NCI-H69 (cell line): Measurements from ENCODE around the gene SLC9A9.

ENCODE experiments used
- DNase-seq: peaks from one replicate; lab custom pipeline; 2025; lab: John Stamatoyannopoulos, UW

The SLC9A9 gene

DNA sequence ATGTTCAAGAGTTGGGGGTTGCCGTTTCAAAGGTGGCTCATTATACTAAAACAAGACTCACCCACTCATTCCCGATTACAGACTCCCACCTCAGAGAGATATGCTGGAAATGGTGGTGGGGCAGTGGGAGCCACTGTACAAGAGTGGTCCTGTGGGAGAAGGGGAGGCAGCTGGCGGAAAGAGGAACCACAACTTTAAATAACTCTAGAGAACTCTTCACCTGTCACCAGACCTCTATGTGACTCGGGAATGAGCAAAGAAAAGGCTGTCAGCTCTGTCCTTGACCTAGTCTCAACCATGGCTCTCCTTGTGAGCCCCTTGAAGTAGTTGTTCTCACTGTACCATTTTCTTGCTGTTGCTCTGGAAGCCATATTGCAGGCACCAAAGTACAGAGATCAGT lies 434.9 kb downstream of the SLC9A9 start:
- DNase-seq = no peak

DNA sequence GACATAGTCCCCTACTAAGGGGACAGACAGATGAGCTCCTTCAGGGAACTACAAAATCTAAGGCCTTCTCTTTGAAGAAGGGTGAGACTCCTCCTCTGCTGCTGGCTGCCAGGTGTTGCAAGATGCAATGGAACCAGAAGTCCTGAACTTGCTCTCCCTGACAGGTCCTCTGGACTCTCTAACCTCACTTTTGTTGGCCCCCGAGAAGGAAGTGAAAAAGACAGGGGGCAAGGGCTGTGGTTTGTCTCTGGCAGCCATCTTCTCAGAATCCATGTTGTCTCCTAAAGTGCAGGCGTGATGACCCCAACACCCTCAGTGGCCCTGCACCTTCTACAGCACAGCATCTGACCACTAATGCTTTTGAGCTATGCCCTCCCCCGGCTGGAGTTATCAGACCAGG lies 436.2 kb downstream of the SLC9A9 start:
- DNase-seq = no peak

DNA sequence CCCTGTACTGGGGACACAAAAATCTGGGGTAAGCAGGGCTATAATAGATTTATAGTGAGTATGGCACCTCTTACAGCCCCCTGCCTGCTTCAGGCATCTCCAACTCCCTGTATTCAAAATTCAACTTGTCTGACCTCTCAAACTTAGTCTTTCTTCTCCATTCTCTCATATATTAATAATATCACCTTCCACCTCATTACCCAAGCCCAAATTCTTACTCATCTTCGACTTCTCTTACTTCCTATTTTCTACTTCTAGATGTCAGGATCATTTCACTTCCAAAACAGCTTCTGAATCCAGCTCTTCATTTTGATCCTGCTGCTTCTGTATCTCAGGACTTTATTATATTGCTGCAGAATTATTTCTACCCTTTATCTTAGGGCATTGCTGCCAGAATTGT lies 438.0 kb downstream of the SLC9A9 start:
- no peak for DNase-seq

DNA sequence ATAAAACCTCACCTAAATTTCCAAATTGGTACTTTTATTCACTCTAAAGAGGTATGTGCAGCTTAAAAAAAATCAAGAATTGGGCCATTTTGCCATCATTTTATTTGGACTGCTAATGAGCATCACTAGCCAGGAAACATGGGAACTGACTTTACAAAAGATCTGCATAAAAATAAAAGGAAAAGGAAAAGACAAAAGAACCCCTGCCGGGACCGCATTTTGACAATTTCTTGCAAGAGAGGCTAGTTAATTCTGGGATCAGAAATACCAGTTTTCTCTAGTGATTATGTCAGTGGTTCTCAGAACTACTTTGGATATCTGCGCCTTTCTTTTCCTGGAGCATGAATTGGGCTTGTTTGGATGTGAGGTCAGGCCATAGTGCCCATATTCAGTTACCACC lies 439.5 kb downstream of the SLC9A9 start:
- no peak for DNase-seq

DNA sequence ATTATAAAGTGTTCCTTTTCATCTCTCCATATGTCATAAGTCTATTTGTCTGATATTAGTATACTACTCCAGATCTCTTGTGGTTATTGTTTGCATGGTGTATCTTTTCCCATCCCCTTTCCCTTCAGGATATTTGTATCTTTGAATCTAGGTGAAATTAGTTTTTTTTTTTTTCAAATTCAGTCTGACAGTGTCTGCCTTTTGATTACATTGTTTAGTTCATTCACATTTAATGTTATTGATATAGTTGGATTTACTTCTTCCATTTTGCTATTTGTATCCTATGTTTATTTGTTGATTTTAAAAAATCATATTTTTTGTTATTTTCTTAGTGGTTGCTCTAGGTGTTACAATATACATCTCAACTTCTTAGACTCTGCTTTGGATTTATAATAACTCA lies 445.7 kb downstream of the SLC9A9 start:
- no peak for DNase-seq

DNA sequence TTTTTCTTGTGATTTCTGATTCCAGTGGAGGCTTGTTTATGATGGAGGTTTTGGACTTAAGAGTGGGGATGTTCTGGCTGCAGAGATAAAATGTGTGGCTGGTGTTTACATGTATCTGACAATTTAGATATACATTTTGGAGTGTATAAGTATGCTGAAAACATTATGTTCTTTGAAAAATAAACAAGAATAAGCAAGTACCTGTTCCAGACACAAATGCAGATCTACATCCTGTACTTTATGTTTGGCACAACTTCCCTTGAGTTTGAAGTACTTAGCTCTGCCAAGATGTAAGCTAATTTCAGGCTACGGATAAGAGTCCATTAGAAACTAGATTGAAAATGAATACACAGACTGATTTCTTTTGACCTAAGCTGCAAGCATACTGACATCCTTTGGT lies 451.5 kb downstream of the SLC9A9 start:
- DNase-seq = no peak

DNA sequence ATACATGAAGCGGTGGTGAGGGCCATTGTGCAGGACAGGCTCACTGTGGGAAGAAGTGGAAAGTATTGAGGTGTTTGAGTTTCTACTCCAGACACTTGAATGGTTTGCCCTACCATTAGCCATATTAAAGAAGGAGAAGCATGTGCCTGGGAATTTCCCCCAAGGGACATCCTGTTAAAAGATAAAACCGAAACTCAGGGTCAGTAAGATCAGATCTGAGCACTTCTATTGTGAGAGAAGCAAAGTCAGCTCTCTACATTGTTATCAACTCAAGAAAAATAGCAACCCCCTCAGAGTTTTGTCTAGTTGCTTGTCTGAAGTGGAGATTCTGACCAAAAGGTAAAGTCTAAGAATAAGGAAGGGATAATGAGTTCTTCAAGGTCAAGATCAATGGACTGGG lies 458.9 kb downstream of the SLC9A9 start:
- DNase-seq = no peak

DNA sequence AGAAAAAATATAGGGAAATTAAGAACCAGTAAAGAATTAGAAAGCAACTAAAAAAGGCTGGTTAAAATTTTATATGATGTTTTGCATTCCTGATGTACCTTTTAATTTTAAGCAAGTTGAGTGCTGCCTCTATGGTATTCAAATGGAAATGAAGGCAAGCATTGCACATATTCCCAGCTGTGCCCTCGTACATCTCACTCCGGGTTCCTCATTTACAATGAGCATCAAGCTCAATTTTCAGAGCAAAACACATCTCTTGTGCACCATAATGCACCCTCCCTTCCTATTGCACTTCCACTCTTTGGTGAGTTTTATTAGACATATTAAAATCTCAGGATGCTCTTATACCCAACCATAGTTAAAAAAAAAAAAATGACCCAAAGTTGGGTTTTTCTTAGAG lies 460.8 kb downstream of the SLC9A9 start:
- DNase-seq = no peak

DNA sequence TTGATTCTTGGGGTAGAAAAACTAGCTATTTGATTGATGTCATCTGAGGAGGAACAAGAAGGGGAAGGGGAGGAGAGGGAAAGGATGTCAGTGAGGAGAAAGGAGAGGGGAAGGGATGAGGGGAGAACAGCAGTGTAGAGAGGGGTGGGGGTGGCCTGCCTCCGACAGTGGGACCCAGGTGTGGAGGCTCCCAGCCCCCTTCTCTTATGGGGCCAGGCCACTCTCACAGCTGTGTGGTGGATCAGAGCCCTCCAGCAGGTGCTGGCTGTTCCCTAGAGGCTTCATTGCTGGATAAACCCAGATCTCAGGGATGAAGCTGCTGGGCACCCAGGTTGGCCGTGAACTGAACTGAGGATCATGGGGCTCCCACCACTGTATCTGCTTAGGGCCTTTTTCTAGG lies 464.2 kb downstream of the SLC9A9 start:
- no peak for DNase-seq

DNA sequence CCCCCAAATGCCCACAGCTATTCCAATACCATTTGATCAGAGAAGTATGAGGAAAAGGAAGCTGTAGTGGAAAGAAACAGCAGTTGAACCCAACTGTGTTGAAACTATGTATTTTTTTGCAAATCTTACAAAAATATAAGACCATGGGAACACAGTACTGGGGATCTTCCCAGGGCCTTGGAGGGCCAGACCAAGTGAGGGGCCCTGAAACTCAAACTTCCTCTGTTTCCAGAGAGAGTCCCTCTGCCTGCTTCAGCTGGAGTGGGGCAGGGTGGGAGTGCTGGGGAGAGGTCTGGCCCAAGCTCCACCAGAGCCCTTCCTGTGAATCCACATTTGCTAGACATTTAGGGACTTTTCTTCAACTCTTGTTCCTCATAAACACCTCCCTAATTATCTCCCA lies 464.8 kb downstream of the SLC9A9 start:
- no peak for DNase-seq

DNA sequence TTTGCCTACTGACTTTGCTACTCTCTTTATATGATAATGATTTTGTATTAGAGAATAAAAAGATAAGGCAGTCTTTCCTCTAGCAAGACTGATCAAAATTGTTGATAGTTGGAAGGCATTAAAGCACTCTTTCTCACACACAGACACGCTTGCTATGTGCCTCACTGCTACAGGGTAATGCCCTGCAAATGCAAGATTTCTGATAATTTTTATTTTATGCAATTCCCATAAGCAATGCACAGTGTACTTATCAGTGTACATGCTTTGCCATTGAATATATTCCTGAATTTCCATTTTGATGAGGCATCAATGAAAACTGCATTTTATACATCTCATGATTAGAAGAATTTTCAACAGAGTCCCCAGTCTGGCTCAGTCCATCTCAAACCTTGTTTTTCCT lies 465.5 kb downstream of the SLC9A9 start:
- DNase-seq = no peak

DNA sequence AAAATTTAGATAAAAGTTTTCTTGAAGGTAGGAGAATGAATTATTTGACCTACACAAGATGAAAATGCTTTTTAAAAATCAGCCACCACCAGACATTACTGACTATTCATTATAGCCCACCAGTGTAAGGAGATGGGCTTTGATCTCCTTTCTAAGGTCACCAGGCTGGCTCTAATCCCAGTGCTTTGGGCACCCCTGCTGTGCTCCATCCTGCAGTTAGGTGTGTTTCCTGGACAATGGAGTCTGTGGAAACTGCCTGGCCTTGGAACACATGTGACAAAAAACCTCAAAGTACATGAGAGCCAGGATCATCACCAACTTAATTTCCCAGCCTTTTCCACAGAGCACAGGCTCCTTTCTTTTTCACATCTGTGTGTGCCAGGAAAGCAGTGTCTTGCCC lies 467.8 kb downstream of the SLC9A9 start:
- peak; percentile 76 for DNase-seq

DNA sequence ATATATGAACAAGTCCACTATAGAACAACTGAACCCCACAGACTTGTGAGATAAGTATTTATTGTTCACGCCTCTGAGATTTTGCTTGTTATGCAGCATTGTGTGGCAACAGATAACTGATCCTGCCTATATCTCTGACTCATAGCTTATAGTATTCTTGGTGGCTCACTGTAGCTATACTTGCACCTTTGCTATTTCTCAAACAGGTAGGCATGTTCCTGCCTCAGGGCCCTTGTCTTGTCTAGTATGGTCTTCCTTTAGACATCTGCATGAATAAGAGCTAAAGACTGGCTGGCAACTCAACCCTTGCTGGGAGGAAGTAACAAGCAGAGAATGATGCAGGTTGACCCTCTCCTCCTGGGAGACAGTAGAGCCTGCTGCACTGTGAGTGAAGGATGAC lies 472.6 kb downstream of the SLC9A9 start:
- no peak for DNase-seq

DNA sequence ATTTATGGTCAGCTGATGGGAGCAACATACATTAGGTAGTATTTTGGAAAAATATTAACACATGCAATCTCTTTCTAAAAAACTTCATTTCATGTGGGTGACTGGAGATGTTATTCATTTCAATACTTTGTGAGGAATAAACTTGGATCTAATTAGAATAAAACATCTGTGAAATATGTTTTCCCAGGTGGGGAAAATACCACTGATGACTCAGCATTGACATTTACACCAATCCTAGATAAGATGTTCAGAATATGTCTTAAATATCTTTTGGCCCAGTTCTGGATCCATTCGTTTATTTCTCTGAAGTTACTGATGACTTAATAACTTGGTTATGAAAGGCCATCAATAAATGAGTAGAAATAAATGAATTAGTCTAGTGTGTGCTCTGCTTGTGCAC lies 481.1 kb downstream of the SLC9A9 start:
- DNase-seq = no peak

DNA sequence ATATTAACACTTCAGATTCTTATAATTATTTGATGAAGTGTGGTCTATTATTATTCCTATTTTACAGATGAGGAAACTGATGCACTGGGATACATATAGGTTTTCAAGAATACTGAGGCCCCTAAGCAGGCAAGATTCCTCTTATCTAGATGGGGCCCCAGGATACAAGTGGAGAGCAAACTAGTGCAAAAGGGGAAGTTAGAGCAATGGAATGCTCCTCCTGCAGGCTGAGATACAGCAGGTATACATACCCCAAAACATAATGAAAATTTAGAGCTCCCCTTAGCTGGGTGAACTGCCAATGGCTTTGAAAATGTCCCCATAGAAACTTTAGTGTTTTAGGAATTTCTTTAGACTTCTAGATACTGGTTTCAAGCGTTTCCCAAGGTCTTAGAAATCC lies 481.6 kb downstream of the SLC9A9 start:
- no peak for DNase-seq

DNA sequence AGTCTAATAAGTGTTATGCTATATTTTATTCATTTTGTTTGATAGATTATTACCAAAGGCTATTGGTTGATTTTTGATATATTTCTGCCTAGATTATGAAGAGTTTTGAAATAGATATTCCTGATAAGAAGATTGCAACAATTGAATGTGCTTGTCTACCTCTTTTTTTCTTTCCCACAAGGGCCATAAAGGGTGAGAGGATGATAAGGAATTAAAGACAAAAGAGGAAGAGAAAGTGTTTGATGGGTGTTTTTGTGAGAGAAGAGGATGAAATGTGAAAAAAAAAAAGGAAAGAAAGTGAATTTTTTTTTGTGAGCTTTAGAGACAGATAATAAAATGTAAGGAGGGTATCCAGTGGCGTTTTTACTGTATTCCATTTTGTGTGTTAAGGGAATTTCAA lies 484.3 kb downstream of the SLC9A9 start:
- no peak for DNase-seq

DNA sequence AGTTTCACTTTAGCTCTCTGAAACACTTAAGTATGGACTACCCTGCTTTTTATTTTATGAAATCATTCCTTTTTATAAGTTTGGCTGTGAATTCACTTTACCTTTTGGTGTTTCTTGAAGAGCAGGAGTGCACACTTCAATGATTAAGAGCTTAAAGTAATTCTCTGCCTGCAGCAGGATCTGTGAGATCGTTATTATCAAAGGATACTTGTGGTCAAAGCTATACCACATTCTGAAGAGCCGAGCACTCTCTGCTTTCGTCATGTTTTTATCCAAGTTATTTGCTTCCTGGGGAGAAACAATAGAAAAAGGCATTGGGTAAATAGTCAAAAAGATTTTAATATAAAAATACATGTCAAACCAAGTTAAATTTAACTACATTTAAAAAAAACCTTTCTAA lies 485.0 kb downstream of the SLC9A9 start:
- DNase-seq = no peak

DNA sequence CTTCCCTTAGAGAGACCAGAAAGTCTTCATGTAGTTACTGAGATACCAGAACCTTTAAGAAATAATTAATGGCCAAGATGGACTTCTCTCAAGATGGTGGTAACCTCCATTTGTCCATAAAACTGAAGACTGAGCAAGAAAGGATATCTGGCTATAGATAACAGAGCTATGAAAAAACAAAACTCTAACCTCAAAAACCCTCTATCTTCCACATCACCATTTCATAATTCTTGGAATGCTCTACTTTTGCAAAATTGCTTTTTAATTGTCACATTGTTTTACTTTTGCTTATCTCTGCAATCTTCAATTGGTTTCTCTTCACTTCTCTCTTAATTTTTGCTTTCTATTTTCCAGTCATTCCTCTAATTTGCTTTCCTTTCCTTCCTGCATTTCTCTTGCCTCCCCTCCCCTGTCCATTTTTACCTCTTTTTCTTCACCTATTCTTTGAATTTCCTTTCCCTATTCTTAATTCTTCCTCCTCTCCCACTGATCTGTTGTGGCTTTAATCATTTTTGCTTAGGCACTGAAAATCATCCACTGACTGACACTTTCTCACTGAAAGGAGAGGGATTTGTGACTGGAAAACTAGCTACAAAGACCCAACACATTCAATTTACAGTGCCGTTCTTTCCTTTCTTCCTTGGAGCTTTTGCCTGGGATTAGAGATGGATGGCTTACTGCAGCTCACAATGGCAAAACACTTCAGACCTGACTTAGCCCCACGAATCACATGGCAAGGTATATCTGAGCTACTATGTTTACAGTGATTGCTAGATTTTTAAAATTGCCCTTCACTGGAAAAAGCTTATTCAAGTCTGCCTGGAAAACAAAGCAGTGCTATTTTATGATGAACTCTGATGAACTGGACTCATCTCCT lies 485.9 kb downstream of the SLC9A9 start:
- no peak for DNase-seq

DNA sequence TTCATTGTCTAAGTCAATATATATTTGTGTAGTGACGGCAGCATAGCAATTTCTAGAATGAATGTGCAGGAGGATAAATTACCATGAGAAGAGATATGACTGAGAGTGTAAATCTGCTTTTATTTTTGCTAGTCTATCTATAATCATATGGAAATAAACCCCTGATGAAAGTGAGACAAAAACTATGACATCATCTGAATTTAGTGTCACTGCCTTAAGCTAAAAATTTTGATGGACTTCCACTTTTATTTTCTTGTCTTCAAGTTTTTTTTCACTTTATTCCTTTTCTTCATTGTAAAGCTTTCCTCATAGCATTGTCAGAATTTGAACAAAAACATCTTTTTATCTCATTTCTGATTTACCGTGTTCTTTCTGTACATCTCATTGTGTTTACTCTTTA lies 486.7 kb downstream of the SLC9A9 start:
- no peak for DNase-seq

DNA sequence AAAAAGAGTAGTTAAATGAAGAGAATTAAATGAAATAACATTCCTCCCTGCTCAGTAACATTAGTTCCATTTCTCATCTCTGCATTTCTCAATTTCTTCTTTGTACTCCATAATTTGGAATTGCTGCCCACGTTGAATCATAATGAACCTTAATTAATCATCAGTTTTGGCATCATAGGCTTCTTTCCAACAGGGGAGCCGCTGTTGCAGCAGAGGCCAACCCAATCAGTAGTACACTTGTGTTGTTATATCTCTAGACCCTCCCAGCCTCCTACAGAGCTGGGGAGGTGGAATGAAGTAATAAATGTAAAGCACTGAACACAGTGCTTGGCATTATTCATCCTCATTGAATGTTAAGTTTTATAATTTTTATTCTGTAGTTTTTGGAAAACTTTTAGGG lies 488.0 kb downstream of the SLC9A9 start:
- peak; percentile 72 for DNase-seq

DNA sequence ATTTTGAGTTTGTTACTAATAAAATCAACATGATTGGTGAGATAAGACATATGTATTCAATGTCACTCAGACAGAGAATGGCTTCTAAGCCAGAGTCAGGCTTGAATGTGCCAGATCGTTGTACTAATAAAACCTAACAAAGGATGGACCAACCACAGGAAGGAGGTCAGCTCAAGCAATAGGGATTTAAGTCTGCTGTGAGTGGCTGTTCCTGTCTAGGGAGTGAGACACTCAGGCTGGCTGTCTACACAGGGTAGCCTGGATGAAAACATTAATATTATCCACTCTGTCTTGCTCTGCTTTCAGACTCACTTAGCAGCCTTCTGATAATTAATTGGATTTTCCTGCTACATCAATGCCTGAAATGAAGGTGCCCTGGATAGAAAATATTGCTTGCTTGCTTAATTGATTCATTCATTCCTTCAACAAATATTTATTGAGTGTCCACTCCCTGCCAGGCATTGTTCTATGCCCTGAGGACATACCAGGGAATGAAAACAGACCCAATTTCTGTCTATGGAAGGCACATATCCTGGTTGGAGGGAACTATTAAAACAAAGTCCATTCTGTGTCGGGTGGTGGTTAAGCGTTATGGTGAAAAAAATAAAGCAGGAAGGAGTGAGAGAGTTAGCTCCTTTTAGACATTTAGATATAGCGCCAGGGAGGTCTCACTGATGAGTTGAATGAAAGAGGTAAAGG lies 489.3 kb downstream of the SLC9A9 start:
- peak; percentile 97 for DNase-seq

DNA sequence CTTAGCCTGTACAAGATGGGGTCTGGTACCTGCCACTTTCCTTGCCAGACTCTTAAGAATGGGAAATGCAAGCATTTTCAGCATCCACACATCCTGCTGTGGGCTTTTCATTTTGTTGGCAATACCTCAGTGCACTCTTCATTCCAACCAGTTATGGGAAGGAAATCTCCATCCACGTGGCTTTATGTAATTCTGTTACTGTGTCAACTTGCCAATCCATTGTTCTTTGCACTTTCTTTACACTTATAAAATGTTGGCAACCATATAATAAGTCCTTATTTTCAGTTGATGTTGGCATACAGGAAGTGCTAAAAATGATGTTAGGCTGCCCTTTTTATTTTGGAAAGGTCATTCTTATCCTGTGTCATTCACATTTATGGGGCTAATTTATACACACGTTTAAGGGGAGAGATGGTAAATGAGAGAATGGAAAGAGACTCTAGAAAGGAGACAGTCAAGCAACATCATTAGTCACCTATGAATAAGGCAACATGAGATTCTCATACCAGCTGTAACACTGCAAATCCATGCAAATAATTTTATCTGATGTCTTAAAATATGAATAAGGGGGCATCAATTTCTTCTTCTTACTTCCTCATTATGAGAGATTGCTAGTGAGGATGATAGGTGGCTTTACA lies 490.0 kb downstream of the SLC9A9 start:
- peak; percentile 58 for DNase-seq

DNA sequence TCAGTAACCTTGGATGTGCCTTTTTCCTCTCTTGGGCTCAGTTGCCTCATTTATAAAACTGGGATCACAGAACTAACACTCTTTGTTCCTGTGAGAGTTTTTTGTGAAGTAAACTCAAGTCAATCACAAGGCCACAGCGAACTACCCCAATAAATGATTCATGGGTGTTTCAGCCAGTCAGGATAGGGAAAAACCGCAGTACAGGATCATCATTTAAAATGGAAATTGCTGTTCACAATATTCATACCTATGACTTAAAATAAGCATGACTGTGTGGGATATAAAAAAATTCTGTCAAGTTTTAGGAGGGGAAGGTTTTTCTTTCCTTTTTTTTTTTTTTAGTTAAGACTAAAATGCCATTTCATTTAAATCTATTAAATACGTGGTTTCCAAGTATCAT lies 490.6 kb downstream of the SLC9A9 start:
- no peak for DNase-seq
